Caco-2 (cell line): Measurements from ENCODE around the gene BRINP3. TPM values are rescaled to one million over a fixed set of nuclear protein-coding genes. Genes with fewer than 3 reads are reported as not detected.

Source experiments
- BruUV-seq: library from RNA; stranded (reverse); fragments of 400-500 nt; replicated peaks from 2 replicates; lab custom pipeline; 2021; lab: Mats Ljungman, UMichigan
- CTCF ChIA-PET: fragments of 300-600 bp; sonication (Branson Sonifier 250); formaldehyde crosslinking; loops from one replicate; lab custom pipeline; 2022; ENCODE audit warnings: antibody characterized with exemption; lab: Charles Lee
- POLR2A ChIA-PET: fragments of 300-600 bp; sonication (Branson Sonifier 250); formaldehyde crosslinking; loops from one replicate; lab custom pipeline; 2022; ENCODE audit warnings: antibody characterized with exemption; lab: Charles Lee
- DNase-seq, 2 experiments: peaks; one replicate each; pipeline versions ENCODE4 v3.0.0 to v3.0.0-alpha.2; 2020 to 2022
- H3K27me3 ChIP-seq: replicated peaks from 2 replicates; pipeline ENCODE4 v1.6.0; 2011; ENCODE audit warnings: low read length; ENCODE audit not compliant: control insufficient read depth, insufficient read depth
- H3K36me3 ChIP-seq: 2 replicates; pipeline ENCODE4 v1.5.1; 2011; ENCODE audit warnings: low read length; ENCODE audit not compliant: control insufficient read depth, insufficient read depth
- H3K4me1 ChIP-seq: fragments of 250-450 bp; sonication (Bioruptor Pico); 2 replicates; pipeline ENCODE4 v1.5.1; 2020; ENCODE audit warnings: mild to moderate bottlenecking
- H3K4me3 ChIP-seq: 2 replicates; pipeline ENCODE4 v1.5.1; 2011; ENCODE audit warnings: low read depth, mild to moderate bottlenecking, control low read depth, low read length
- H3K9me3 ChIP-seq: fragments of 250-450 bp; sonication (Bioruptor Pico); 2 replicates; pipeline ENCODE4 v1.5.1; 2020; ENCODE audit warnings: mild to moderate bottlenecking, moderate library complexity
- H3K27ac Mint-ChIP-seq: one replicate; pipeline ENCODE4 v1.8.0; 2022; ENCODE audit warnings: mixed read lengths; ENCODE audit not compliant: unreplicated experiment
- H3K27me3 Mint-ChIP-seq: one replicate; pipeline ENCODE4 v1.8.0; 2022; ENCODE audit warnings: mixed read lengths; ENCODE audit not compliant: insufficient read depth, unreplicated experiment
- H3K36me3 Mint-ChIP-seq: one replicate; pipeline ENCODE4 v1.8.0; 2022; ENCODE audit warnings: mild to moderate bottlenecking, mixed read lengths; ENCODE audit not compliant: insufficient read depth, unreplicated experiment
- H3K4me1 Mint-ChIP-seq: one replicate; pipeline ENCODE4 v1.8.0; 2022; ENCODE audit warnings: low read depth, mixed read lengths; ENCODE audit not compliant: unreplicated experiment
- H3K4me3 Mint-ChIP-seq: one replicate; pipeline ENCODE4 v1.8.0; 2022; ENCODE audit warnings: mild to moderate bottlenecking, moderate library complexity, mixed read lengths; ENCODE audit not compliant: unreplicated experiment
- H3K9me3 Mint-ChIP-seq: one replicate; pipeline ENCODE4 v1.8.0; 2022; ENCODE audit warnings: mixed read lengths; ENCODE audit not compliant: unreplicated experiment
- CTCF ChIP-seq, 2 experiments: fragments of 200-600 bp in 1 of 2; IDR thresholded peaks; 1 replicate in 1 of 2; 2 replicates in 1 of 2; pipeline versions ENCODE4 v1.5.1 to v1.8.0; 2011 to 2022; ENCODE audit warnings: antibody characterized with exemption in 1 of 2, control low read depth in 1 of 2, inconsistent platforms in 1 of 2, low read depth in 1 of 2, low read length in 1 of 2, mild to moderate bottlenecking in 1 of 2, moderate library complexity in 1 of 2; ENCODE audit not compliant: insufficient read depth in 1 of 2, severe bottlenecking in 1 of 2, unreplicated experiment in 1 of 2
- intact Hi-C: fragments of 100-400 bp; cut with micrococcal nuclease; formaldehyde crosslinking; loops from one replicate; pipeline ENCODE4 v1.10.0; 2022; ENCODE audit not compliant: unreplicated experiment
- total RNA-seq: library from RNA; stranded (reverse); gene quantifications from 2 replicates; pipeline ENCODE4 v1.2.3, GENCODE V29; 2022

The BRINP3 gene
- total RNA-seq, 1 experiment from 2014 or later = not detected

GRCh38 chr1:190474010-190474409 is 3.7 kb downstream of the BRINP3 start:
- Mint-ChIP-seq H3K9me3 (no peaks in the 10 kb centered on the region), H3K36me3 (no peaks in the 10 kb centered on the region), H3K27ac (no peak overlapping the region), H3K27me3 (peaks cover 8% of the 10 kb centered on the region), H3K4me3 (no peak overlapping the region), H3K4me1 (peaks cover 7% of the 10 kb centered on the region)
- Histone ChIP-seq H3K9me3 (no peaks in the 10 kb centered on the region), H3K36me3 (no peaks in the 10 kb centered on the region), H3K4me1 (no peaks in the 10 kb centered on the region), H3K27me3 (no peaks in the 10 kb centered on the region), H3K4me3 (no peak overlapping the region)
- DNase-seq = no peak
- ChIA-PET CTCF (no interaction called here), POLR2A (no interaction called here)
- no peak for TF ChIP-seq CTCF (IDR thresholded peaks at IDR 0.05; ENCODE audit: insufficient read depth in 1 of 2, low read depth in 1 of 2, low read length in 1 of 2, severe bottlenecking in 1 of 2, unreplicated experiment in 1 of 2)
- BruUV-seq = no TSS peak
- intact Hi-C loops = no loop called here

- CTCF ChIA-PET = no interaction called here
- H3K36me3 Mint-ChIP-seq = no peaks in the 10 kb centered on the region
- Histone ChIP-seq H3K36me3 (no peaks in the 10 kb centered on the region), H3K9me3 (no peaks in the 10 kb centered on the region), H3K27me3 (no peaks in the 10 kb centered on the region), H3K4me1 (no peaks in the 10 kb centered on the region), H3K4me3 (no peak overlapping the region)
- no peaks in the 10 kb centered on the region for H3K9me3 Mint-ChIP-seq
- peaks cover 3% of the 10 kb centered on the region for H3K27me3 Mint-ChIP-seq
- H3K4me3 Mint-ChIP-seq = no peak overlapping the region
- BruUV-seq = no TSS peak
- no peak for DNase-seq
- H3K4me1 Mint-ChIP-seq = peaks cover 2% of the 10 kb centered on the region
- intact Hi-C loops = no loop called here
- POLR2A ChIA-PET = no interaction called here
- TF ChIP-seq CTCF (IDR thresholded peaks at IDR 0.05; ENCODE audit: insufficient read depth in 1 of 2, low read depth in 1 of 2, low read length in 1 of 2, severe bottlenecking in 1 of 2, unreplicated experiment in 1 of 2) = no peak
- no peak overlapping the region for H3K27ac Mint-ChIP-seq
Observed at GRCh38 chr1:190472494-190472893, 5.2 kb downstream of the BRINP3 start.

- H3K9me3 ChIP-seq = no peaks in the 10 kb centered on the region
- Mint-ChIP-seq H3K27me3 (peaks cover 3% of the 10 kb centered on the region), H3K36me3 (no peaks in the 10 kb centered on the region), H3K9me3 (no peaks in the 10 kb centered on the region), H3K4me1 (no peaks in the 10 kb centered on the region), H3K4me3 (no peak overlapping the region), H3K27ac (no peak overlapping the region)
- no peak for DNase-seq
- intact Hi-C loops = no loop called here
- H3K4me1 ChIP-seq = no peaks in the 10 kb centered on the region
- BruUV-seq = no TSS peak
- H3K27me3 ChIP-seq = no peaks in the 10 kb centered on the region
- no peak overlapping the region for H3K4me3 ChIP-seq
- ChIA-PET CTCF (no interaction called here), POLR2A (no interaction called here)
- no peak for TF ChIP-seq CTCF (IDR thresholded peaks at IDR 0.05; ENCODE audit: insufficient read depth in 1 of 2, low read depth in 1 of 2, low read length in 1 of 2, severe bottlenecking in 1 of 2, unreplicated experiment in 1 of 2)
- no peaks in the 10 kb centered on the region for H3K36me3 ChIP-seq
Observed at GRCh38 chr1:190472042-190472441, 5.6 kb downstream of the BRINP3 start.
